ENCODE data around the gene ZDHHC8.
"Not testable (repeated sequence)": the region's sequence is repeated elsewhere in the genome, so short reads cannot be mapped to it uniquely, and the experiment has no call there.

Gene ZDHHC8

GRCh38 chr22:20145206-20145831, 13.7 kb downstream of the ZDHHC8 start:
- no peak for FAIRE-seq

GRCh38 chr22:20145832-20146223, 14.2 kb downstream of the ZDHHC8 start:
- no peak for FAIRE-seq

- FAIRE-seq: no peak
Observed at GRCh38 chr22:20146777-20147176, 15.2 kb downstream of the ZDHHC8 start.

GRCh38 chr22:20147237-20147988, 15.8 kb downstream of the ZDHHC8 start:
- FAIRE-seq: no peak

GRCh38 chr22:20148414-20148813, 16.8 kb downstream of the ZDHHC8 start:
- no peak for FAIRE-seq

- FAIRE-seq: no peak
Observed at GRCh38 chr22:20149257-20150250, 17.9 kb downstream of the ZDHHC8 start.

- no peak for FAIRE-seq
Observed at GRCh38 chr22:20150381-20151275, 19.0 kb downstream of the ZDHHC8 start, which contains the start of gene CCDC188. CCDC188 (minus strand) TSS chr22:20151055; CDS start chr22:20150986, 69 bp downstream.

- no peak for FAIRE-seq
Observed at GRCh38 chr22:20151276-20151588, 19.6 kb downstream of the ZDHHC8 start.

GRCh38 chr22:20152464-20152890, 20.9 kb downstream of the ZDHHC8 start:
- FAIRE-seq: no peak

GRCh38 chr22:20153945-20154344, 22.3 kb downstream of the ZDHHC8 start:
- FAIRE-seq: no peak

GRCh38 chr22:20154602-20155187, 23.1 kb downstream of the ZDHHC8 start:
- FAIRE-seq: no peak

- FAIRE-seq: no peak
Observed at GRCh38 chr22:20155330-20156041, 23.9 kb downstream of the ZDHHC8 start.

GRCh38 chr22:20156042-20156389, 24.4 kb downstream of the ZDHHC8 start:
- FAIRE-seq: no peak

- FAIRE-seq: no peak
Observed at GRCh38 chr22:20156611-20157429, 25.2 kb downstream of the ZDHHC8 start.

GRCh38 chr22:20157430-20158183, 26.0 kb downstream of the ZDHHC8 start:
- FAIRE-seq: no peak

GRCh38 chr22:20158391-20159036, 26.9 kb downstream of the ZDHHC8 start:
- FAIRE-seq: no peak

- FAIRE-seq: no peak
Observed at GRCh38 chr22:20159076-20159475, 27.5 kb downstream of the ZDHHC8 start.

- FAIRE-seq: not testable (repeated sequence)
Observed at GRCh38 chr22:20159531-20159930, 27.9 kb downstream of the ZDHHC8 start.

GRCh38 chr22:20160041-20160440, 28.4 kb downstream of the ZDHHC8 start:
- no peak for FAIRE-seq

All from endometrium (tissue), 2 donors.